NOMO-1 treated with dmso at 0.1 percent for 144 hours (cell line): ENCODE results near the gene RPP38.

Experiments used
- DNase-seq: peaks from one replicate; lab custom pipeline; 2025; ENCODE audit not compliant: unreplicated experiment; lab: John Stamatoyannopoulos, UW

Gene RPP38

DNA sequence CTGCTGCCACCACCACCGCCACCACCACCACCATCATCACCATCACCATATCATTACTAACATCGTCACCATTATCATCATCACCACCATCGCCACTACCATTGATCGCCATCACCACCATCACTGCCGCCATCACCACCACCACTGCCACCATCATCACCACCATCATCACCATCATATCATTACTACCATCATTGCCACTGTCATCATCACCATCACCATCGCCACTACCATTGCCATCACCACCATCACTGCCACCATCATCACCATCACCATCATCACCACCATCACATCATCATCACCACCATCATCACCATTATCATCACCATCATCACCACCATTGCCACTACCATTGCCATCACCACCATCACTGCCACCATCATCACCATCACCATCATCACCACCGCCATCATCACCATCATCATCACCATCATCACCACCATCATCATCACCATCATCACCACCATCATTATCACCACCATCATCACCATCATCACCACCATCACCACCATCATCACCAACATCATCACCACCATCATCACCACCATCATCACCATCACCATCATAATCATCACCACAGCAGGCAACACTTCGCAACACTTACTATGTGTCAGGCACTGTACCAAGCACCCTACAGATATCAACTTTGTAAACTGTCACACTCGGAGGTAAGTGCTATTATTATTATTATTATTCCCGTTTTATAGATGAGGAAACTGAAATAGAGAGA, 52.1 kb downstream of the RPP38 start:
- DNase-seq = no peak

DNA sequence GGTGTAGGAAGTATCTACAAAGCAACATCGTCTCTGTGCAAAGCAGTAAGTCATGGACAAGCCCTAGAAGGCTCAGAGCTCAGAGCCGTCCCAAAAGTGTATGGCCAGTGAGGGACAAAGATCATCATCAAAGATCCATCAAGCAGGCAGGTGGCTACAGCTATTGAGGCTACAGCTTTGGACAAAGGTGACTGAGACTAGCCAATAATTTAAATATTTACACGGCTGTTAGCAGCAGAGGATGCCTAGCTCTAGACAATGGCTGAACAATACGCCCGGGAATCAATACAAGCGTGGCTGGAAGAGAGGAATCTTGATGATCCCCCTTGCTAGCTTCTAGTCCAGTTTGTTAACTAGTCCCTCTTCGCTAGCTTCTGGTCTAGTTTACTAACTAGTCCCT, 53.4 kb downstream of the RPP38 start:
- no peak for DNase-seq

DNA sequence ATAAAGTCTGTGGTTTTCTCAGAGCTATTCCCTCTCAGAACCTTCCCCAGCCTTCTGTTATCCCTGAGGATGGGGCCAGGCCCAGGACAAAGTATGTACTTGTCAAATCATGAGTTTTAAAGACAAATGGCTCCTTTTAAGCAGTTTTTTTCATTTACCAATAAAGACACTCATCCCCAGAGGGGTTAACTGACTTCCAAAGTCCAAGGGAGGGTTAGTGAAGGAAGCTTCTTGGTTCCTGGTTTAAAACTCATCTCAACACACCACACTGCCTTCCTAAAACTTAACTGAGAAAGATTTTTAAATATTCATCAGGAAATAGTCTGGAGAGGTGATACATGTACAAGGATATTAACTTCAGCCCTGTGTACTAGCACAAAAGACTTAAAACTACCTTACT, 55.4 kb downstream of the RPP38 start:
- no peak for DNase-seq
